H9 (cell line): Measurements from ENCODE around the gene SRGAP2C. TPM values are rescaled to one million over a fixed set of nuclear protein-coding genes. Genes with fewer than 3 reads are reported as not detected.
"Not testable (repeated sequence)": the region's sequence is repeated elsewhere in the genome, so short reads cannot be mapped to it uniquely, and the experiment has no call there.

Experiments used
- DNase-seq: peaks from one replicate; pipeline ENCODE4 v3.0.0-alpha.2; 2017
- H2AFZ ChIP-seq: one replicate; pipeline ENCODE4 v1.6.1; 2013; ENCODE audit warnings: mild to moderate bottlenecking, low read length, control low read depth, moderate library complexity
- H2AK5ac ChIP-seq: 2 replicates; pipeline ENCODE4 v1.6.1; 2013; ENCODE audit warnings: low read length, control low read depth, mixed read lengths; ENCODE audit not compliant: insufficient read length
- H2BK120ac ChIP-seq: one replicate; pipeline ENCODE4 v1.6.1; 2013; ENCODE audit warnings: low read depth, mild to moderate bottlenecking, low read length, control low read depth, inconsistent platforms; ENCODE audit not compliant: poor library complexity, severe bottlenecking
- H2BK12ac ChIP-seq: 2 replicates; pipeline ENCODE4 v1.6.1; 2013; ENCODE audit warnings: low read length, control low read depth, mixed read lengths, low read depth; ENCODE audit not compliant: insufficient read length
- H2BK15ac ChIP-seq: 2 replicates; pipeline ENCODE4 v1.6.1; 2013; ENCODE audit warnings: low read depth, low read length, control low read depth
- H2BK20ac ChIP-seq: one replicate; pipeline ENCODE4 v1.6.1; 2013; ENCODE audit warnings: low read depth, mild to moderate bottlenecking, low read length, control low read depth, inconsistent platforms; ENCODE audit not compliant: poor library complexity, severe bottlenecking
- H2BK5ac ChIP-seq: 2 replicates; pipeline ENCODE4 v1.6.1; 2013; ENCODE audit warnings: low read length, control low read depth, mixed read lengths; ENCODE audit not compliant: insufficient read length
- H3K14ac ChIP-seq: 2 replicates; pipeline ENCODE4 v1.6.1; 2013; ENCODE audit warnings: low read length, control low read depth; ENCODE audit not compliant: insufficient read depth
- H3K18ac ChIP-seq: 2 replicates; pipeline ENCODE4 v1.6.1; 2013; ENCODE audit warnings: low read depth, mild to moderate bottlenecking, mixed read lengths, low read length, control low read depth; ENCODE audit not compliant: insufficient read length
- H3K23ac ChIP-seq: 2 replicates; pipeline ENCODE4 v1.6.1; 2013; ENCODE audit warnings: low read length, control low read depth, mixed read lengths, low read depth; ENCODE audit not compliant: insufficient read length
- H3K23me2 ChIP-seq: 2 replicates; pipeline ENCODE4 v1.6.1; 2013; ENCODE audit warnings: low read depth, mild to moderate bottlenecking, mixed read lengths, low read length, control low read depth; ENCODE audit not compliant: insufficient read length, poor library complexity, severe bottlenecking
- H3K27ac ChIP-seq: 2 replicates; pipeline ENCODE4 v1.5.1; 2013; ENCODE audit warnings: low read length, control low read depth, mixed read lengths, low read depth; ENCODE audit not compliant: insufficient read length
- H3K27me3 ChIP-seq: 2 replicates; pipeline ENCODE4 v1.6.1; 2013; ENCODE audit warnings: low read length, control low read depth, inconsistent platforms; ENCODE audit not compliant: insufficient read depth
- H3K4ac ChIP-seq: 2 replicates; pipeline ENCODE4 v1.6.1; 2013; ENCODE audit warnings: low read depth, mild to moderate bottlenecking, control low read depth, inconsistent platforms, low read length, moderate library complexity
- H3K4me1 ChIP-seq: 2 replicates; pipeline ENCODE4 v1.6.1; 2013; ENCODE audit warnings: low read length, control low read depth, inconsistent platforms; ENCODE audit not compliant: insufficient read depth
- H3K4me2 ChIP-seq: 2 replicates; pipeline ENCODE4 v1.6.1; 2013; ENCODE audit warnings: low read length, control low read depth, mixed read lengths; ENCODE audit not compliant: insufficient read length, insufficient read depth
- H3K56ac ChIP-seq: 2 replicates; pipeline ENCODE4 v1.6.1; 2013; ENCODE audit warnings: low read depth, mild to moderate bottlenecking, mixed read lengths, low read length, control low read depth; ENCODE audit not compliant: insufficient read length
- H3K79me1 ChIP-seq: 2 replicates; pipeline ENCODE4 v1.6.1; 2013; ENCODE audit warnings: low read depth, mild to moderate bottlenecking, moderate library complexity, low read length, control low read depth, inconsistent platforms; ENCODE audit not compliant: insufficient read depth, poor library complexity, severe bottlenecking
- H3K79me2 ChIP-seq: 2 replicates; pipeline ENCODE4 v1.6.1; 2013; ENCODE audit warnings: low read length, control low read depth, inconsistent platforms; ENCODE audit not compliant: insufficient read depth
- H3K9ac ChIP-seq: 2 replicates; pipeline ENCODE4 v1.6.1; 2013; ENCODE audit warnings: low read length, control low read depth, mixed read lengths; ENCODE audit not compliant: insufficient read length; ENCODE audit errors: extremely low read depth
- H3K9me3 ChIP-seq: one replicate; pipeline ENCODE4 v1.6.1; 2013; ENCODE audit warnings: low read depth, low read length, inconsistent platforms; ENCODE audit not compliant: control insufficient read depth
- H3T11ph ChIP-seq: one replicate; pipeline ENCODE4 v1.6.1; 2013; ENCODE audit warnings: mild to moderate bottlenecking, low read length, control low read depth, inconsistent platforms
- H4K20me1 ChIP-seq: one replicate; pipeline ENCODE4 v1.6.1; 2013; ENCODE audit not compliant: control insufficient read depth, insufficient read length, insufficient read depth
- H4K5ac ChIP-seq: 2 replicates; pipeline ENCODE4 v1.6.1; 2013; ENCODE audit warnings: low read depth, mild to moderate bottlenecking, mixed read lengths, low read length, control low read depth; ENCODE audit not compliant: insufficient read length
- H4K8ac ChIP-seq: replicated peaks from 2 replicates; pipeline ENCODE4 v1.6.1; 2013; ENCODE audit warnings: low read length, control low read depth, mixed read lengths, low read depth; ENCODE audit not compliant: insufficient read length
- H4K91ac ChIP-seq: 2 replicates; pipeline ENCODE4 v1.6.1; 2013; ENCODE audit warnings: low read depth, mild to moderate bottlenecking, moderate library complexity, mixed read lengths, low read length, control low read depth; ENCODE audit not compliant: insufficient read length
- H3K27ac Mint-ChIP-seq, 3 experiments: 2 replicates in 2 of 3; 3 replicates in 1 of 3; pipeline ENCODE4 v1.8.0; 2020 to 2021; ENCODE audit warnings: mixed read lengths in 3 of 3, mild to moderate bottlenecking in 1 of 3, moderate library complexity in 1 of 3
- H3K27me3 Mint-ChIP-seq: 2 replicates; pipeline ENCODE4 v1.8.0; 2021; ENCODE audit warnings: low read depth, mild to moderate bottlenecking, moderate library complexity, mixed read lengths
- H3K36me3 Mint-ChIP-seq, 3 experiments: 2 replicates in 2 of 3; 3 replicates in 1 of 3; pipeline ENCODE4 v1.8.0; 2020 to 2021; ENCODE audit warnings: low read depth in 3 of 3, mixed read lengths in 3 of 3; ENCODE audit not compliant: insufficient read depth in 1 of 3
- H3K4me1 Mint-ChIP-seq, 2 experiments: 2 replicates each; pipeline ENCODE4 v1.8.0; 2020; ENCODE audit warnings: mixed read lengths in 2 of 2
- H3K4me3 Mint-ChIP-seq, 2 experiments: 2 replicates in 1 of 2; 3 replicates in 1 of 2; pipeline ENCODE4 v1.8.0; 2020 to 2021; ENCODE audit warnings: mild to moderate bottlenecking in 2 of 2, mixed read lengths in 2 of 2, moderate library complexity in 1 of 2
- H3K9me3 Mint-ChIP-seq, 2 experiments: 2 replicates in 1 of 2; 3 replicates in 1 of 2; pipeline ENCODE4 v1.8.0; 2020; ENCODE audit warnings: mild to moderate bottlenecking in 2 of 2, mixed read lengths in 2 of 2, moderate library complexity in 1 of 2
- WGBS: extraction: QIAGEN DNeasy Blood & Tissue Kit; methylation state at CpG from one replicate; pipeline ENCODE4 v1.1.7; 2013; ENCODE audit warnings: missing lambda C conversion rate, low lambda C conversion rate, mixed read lengths; ENCODE audit not compliant: insufficient read length; ENCODE audit errors: extremely low coverage; 5-methylcytosine and 5-hydroxymethylcytosine counted together
- total RNA-seq: library from RNA; stranded (reverse); gene quantifications from 2 replicates; pipeline ENCODE4 v1.2.1, GENCODE V29; 2021

The SRGAP2C gene
- total RNA-seq, 1 experiment from 2014 or later = 16.5 TPM

GRCh38 chr1:121197095-121197882 is 12.5 kb downstream of the SRGAP2C start:
- WGBS = no CpG with 5 or more reads among the region's 7 CpGs
- not testable (repeated sequence) for H3K4me2 ChIP-seq, H3K27me3 Mint-ChIP-seq

DNA sequence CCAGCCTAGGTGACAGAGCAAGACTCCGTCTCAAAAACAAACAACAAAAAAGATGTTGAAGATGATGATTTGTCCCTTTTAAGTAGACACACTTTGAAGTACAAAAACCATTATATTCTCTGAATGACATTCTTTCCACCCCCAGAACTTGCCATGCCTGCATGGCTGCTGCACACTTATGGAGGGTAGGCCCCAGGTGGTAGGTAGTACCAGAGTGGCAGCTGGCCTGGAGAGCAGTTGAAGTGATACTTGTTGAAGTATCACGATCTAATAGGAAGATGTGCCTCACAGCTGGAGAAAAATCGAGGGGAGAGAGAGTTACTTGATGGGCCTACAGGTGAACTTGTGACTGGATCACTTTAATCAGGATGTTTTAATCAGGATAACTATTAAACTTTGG is 15.0 kb downstream of the SRGAP2C start:
- not testable (repeated sequence) for H3K27me3 Mint-ChIP-seq, H3K4me3 Mint-ChIP-seq, H2BK20ac ChIP-seq, H3K27ac Mint-ChIP-seq, H4K91ac ChIP-seq, H3K36me3 Mint-ChIP-seq, H3T11ph ChIP-seq, H3K79me1 ChIP-seq, H2BK120ac ChIP-seq, H3K79me2 ChIP-seq, H3K56ac ChIP-seq, H3K4me1 Mint-ChIP-seq, H3K9me3 Mint-ChIP-seq, H2BK12ac ChIP-seq, H3K27ac ChIP-seq, H3K23me2 ChIP-seq, H2BK5ac ChIP-seq, H3K4me1 ChIP-seq, H3K9ac ChIP-seq, H2AFZ ChIP-seq, H2AK5ac ChIP-seq, H3K18ac ChIP-seq, H4K20me1 ChIP-seq, H3K14ac ChIP-seq, H3K4me2 ChIP-seq, H3K27me3 ChIP-seq, DNase-seq, H3K4ac ChIP-seq, H3K9me3 ChIP-seq, H2BK15ac ChIP-seq, H4K8ac ChIP-seq, H3K23ac ChIP-seq, H4K5ac ChIP-seq
- no CpG with 5 or more reads among the region's 3 CpGs for WGBS

More at GRCh38 chr1:121197095-121197882, 12.5 kb downstream of the SRGAP2C start:
- H3K27ac ChIP-seq, H4K20me1 ChIP-seq, H2AK5ac ChIP-seq, H3K23ac ChIP-seq, H3K56ac ChIP-seq, H3K79me1 ChIP-seq, H3K27ac Mint-ChIP-seq, H3T11ph ChIP-seq, H3K9me3 Mint-ChIP-seq, H3K4me1 ChIP-seq, H2BK20ac ChIP-seq, H2BK5ac ChIP-seq, H3K9ac ChIP-seq, H2BK120ac ChIP-seq, H3K14ac ChIP-seq, H3K4me3 Mint-ChIP-seq, H2BK12ac ChIP-seq, H3K23me2 ChIP-seq, H4K91ac ChIP-seq, H4K5ac ChIP-seq, H3K36me3 Mint-ChIP-seq, H3K18ac ChIP-seq, H3K4me1 Mint-ChIP-seq, DNase-seq, H3K9me3 ChIP-seq, H2BK15ac ChIP-seq, H3K79me2 ChIP-seq, H3K4ac ChIP-seq, H3K27me3 ChIP-seq, H4K8ac ChIP-seq, H2AFZ ChIP-seq: not testable (repeated sequence)
